Measurements from ENCODE around the gene ANKS1B.

GRCh38 chr12:99039367-99040120, 945.2 kb downstream of the ANKS1B start:
- no peak for TF ChIP-seq CTCF (IDR thresholded peaks at IDR 0.05)
- no peak for TF ChIP-seq POLR2A (IDR thresholded peaks at IDR 0.05)
